ENCODE measurements around the gene ACSL5.
"Not testable (repeated sequence)": the region's sequence is repeated elsewhere in the genome, so short reads cannot be mapped to it uniquely, and the experiment has no call there.

GRCh38 chr10:112388056-112388455 lies 14.1 kb downstream of the ACSL5 start:
- not testable (repeated sequence) for TF ChIP-seq CTCF, POLR2A (IDR thresholded peaks at IDR 0.05)
